Breast epithelium (tissue), 4 donors: ENCODE results near the gene KLC3. TPM values are rescaled to one million over a fixed set of nuclear protein-coding genes. Genes with fewer than 3 reads are reported as not detected.

Experiments
- DNase-seq, 2 donors: peaks; one replicate each; pipeline ENCODE4 v3.0.0-alpha.2; 2019; ENCODE audit warnings: low spot score in 2 of 2
- H3K27ac ChIP-seq, 2 donors: fragments of 200-600 bp; sonication (generic) in 1 of 2; one replicate each; pipeline ENCODE4 v1.5.1; 2016 to 2019; ENCODE audit warnings: mild to moderate bottlenecking in 1 of 2
- H3K27me3 ChIP-seq, 2 donors: fragments of 200-600 bp; sonication (generic) in 1 of 2; one replicate each; pipeline versions ENCODE4 v1.5.1 to v1.6.0; 2017 to 2019; ENCODE audit warnings: control low read depth in 1 of 2, mild to moderate bottlenecking in 1 of 2
- H3K36me3 ChIP-seq: fragments of 200-600 bp; one replicate; pipeline ENCODE4 v1.5.1; 2019
- H3K4me1 ChIP-seq, 2 donors: fragments of 200-600 bp; sonication (generic); one replicate each; pipeline ENCODE4 v1.5.1; 2016 to 2019; ENCODE audit warnings: control low read depth in 1 of 2
- H3K4me3 ChIP-seq, 3 donors: fragments of 200-600 bp; sonication (generic); 1 replicate in 2 of 3; 2 replicates in 1 of 3; pipeline ENCODE4 v1.5.1; 2016 to 2019; ENCODE audit warnings: mild to moderate bottlenecking in 3 of 3, moderate library complexity in 2 of 3
- H3K9me3 ChIP-seq, 2 donors: fragments of 200-600 bp; sonication (generic) in 1 of 2; one replicate each; pipeline ENCODE4 v1.5.1; 2016 to 2019; ENCODE audit warnings: control low read depth in 1 of 2
- POLR2A ChIP-seq: fragments of 450-650 bp; IDR thresholded peaks from one replicate; pipeline ENCODE4 v1.6.1; 2016; ENCODE audit warnings: antibody characterized with exemption, mild to moderate bottlenecking, moderate library complexity
- POLR2AphosphoS5 ChIP-seq, 3 donors: sonication (generic); formaldehyde crosslinking; IDR thresholded peaks; one replicate each; pipeline ENCODE4 v1.6.1; 2017; ENCODE audit warnings: antibody characterized with exemption in 3 of 3
- intact Hi-C: fragments of 100-400 bp; cut with DNase I; formaldehyde crosslinking; loops from one replicate; pipeline ENCODE4 v1.15.1; 2023; ENCODE audit warnings: low total_unique reads
- total RNA-seq, 3 donors: library from RNA; depleted of rRNA; stranded (reverse); fragments of >200 nt; gene quantifications; one replicate each; pipeline ENCODE4 v1.1.0, GENCODE V29; 2016
- TF ChIP-seq, protein P1 (sequence below), 3 donors: fragments of 450-650 bp; IDR thresholded peaks; one replicate each; pipeline ENCODE4 v1.5.1; 2016 to 2017; ENCODE audit warnings: antibody characterized with exemption in 3 of 3, mild to moderate bottlenecking in 3 of 3, moderate library complexity in 3 of 3

KLC3 gene
- total RNA-seq, 3 donors from 2014 or later: 5.6 to 13.5 TPM; not detected in 1

DNA sequence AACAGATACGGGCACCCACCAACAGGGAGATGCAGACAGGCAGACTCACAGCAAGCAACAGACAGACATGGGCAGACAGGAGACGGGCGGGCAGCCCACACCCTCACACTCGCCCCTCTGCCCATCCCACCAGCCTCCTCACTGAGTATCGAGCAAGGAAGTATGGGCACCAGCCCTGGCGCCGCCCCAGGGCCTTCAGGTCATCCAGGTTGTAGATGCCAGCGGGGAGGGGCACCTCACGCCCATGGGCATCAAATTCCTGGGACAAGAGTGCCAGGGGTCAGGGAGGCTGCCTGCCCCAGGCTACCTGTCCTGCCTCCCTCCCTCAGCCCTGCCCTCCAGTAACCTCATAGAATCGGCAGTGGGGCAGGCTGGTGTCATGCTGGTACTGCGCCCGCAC is 24.1 kb downstream of the KLC3 start:
- Histone ChIP-seq H3K27me3 (no peaks in the 10 kb centered on the region), H3K4me3 (no peak overlapping the region), H3K27ac (no peak overlapping the region), H3K4me1 (no peaks in the 10 kb centered on the region), H3K36me3 (no peaks in the 10 kb centered on the region), H3K9me3 (no peaks in the 10 kb centered on the region)
- TF ChIP-seq, protein P1, sequence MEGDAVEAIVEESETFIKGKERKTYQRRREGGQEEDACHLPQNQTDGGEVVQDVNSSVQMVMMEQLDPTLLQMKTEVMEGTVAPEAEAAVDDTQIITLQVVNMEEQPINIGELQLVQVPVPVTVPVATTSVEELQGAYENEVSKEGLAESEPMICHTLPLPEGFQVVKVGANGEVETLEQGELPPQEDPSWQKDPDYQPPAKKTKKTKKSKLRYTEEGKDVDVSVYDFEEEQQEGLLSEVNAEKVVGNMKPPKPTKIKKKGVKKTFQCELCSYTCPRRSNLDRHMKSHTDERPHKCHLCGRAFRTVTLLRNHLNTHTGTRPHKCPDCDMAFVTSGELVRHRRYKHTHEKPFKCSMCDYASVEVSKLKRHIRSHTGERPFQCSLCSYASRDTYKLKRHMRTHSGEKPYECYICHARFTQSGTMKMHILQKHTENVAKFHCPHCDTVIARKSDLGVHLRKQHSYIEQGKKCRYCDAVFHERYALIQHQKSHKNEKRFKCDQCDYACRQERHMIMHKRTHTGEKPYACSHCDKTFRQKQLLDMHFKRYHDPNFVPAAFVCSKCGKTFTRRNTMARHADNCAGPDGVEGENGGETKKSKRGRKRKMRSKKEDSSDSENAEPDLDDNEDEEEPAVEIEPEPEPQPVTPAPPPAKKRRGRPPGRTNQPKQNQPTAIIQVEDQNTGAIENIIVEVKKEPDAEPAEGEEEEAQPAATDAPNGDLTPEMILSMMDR (IDR thresholded peaks at IDR 0.05): no peak
- TF ChIP-seq POLR2A (no peak), POLR2AphosphoS5 (IDR thresholded peaks at IDR 0.05) (no peak)
- no peak for DNase-seq
- intact Hi-C loops: no loop called here

DNA sequence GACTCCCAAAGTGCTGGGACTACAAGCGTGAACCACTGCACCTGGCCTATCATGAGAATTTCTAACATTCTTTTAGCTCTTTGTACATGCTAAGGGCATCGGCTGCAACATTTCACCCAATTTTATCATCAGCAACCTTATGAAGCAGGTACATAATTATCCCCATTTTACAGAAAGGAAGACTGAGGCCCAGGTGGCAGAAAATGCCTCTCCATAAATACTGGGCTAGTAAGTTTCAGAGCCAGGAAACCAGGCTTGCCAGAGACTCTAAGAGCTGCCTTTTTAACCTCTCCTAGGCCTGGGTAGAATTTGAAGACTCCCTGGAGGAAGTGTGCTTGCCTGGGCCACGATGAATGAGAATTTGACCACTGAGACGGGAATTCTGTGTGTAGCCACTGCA is 27.6 kb downstream of the KLC3 start:
- no peak for DNase-seq
- Histone ChIP-seq H3K27ac (no peak overlapping the region), H3K27me3 (no peaks in the 10 kb centered on the region), H3K9me3 (no peaks in the 10 kb centered on the region), H3K36me3 (no peaks in the 10 kb centered on the region), H3K4me3 (no peak overlapping the region), H3K4me1 (no peaks in the 10 kb centered on the region)
- TF ChIP-seq, protein P1 (IDR thresholded peaks at IDR 0.05): no peak
- TF ChIP-seq POLR2A: no peak
- no peak for TF ChIP-seq POLR2AphosphoS5 (IDR thresholded peaks at IDR 0.05)
- intact Hi-C loops: loop anchor here (2.0 kb wide), 1 partner anchor 57 kb away; no protein-coding TSS in a partner anchor

DNA sequence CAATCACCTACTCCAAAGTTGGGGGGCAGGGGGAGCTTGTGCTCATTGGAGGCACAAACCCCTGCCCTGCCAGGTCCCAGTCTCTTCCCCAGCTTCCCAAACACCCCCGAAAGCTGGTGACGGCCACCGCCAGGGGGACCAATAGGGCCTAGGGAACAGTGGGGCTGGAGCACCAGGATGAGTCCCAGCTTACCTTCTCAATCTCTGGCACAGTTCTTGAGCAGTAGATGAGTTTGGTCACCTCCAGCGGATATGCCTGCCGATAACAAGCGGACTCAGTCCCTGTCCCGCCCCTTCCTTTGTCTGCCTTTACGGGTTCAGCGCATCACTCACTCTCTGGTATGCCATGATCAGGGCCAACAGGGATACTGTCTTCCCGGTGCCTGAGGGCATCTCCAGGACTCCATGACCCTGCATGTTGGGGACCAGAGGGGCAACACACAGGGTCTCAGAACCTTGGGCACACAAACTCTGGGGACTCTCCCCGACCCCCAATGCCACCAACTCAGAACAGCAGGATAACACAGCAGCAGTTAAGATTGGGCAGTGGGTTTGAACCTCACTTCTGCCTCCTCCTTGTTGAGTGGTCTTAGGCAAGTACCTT is 28.3 kb downstream of the KLC3 start:
- Histone ChIP-seq H3K4me3 (no peak overlapping the region), H3K4me1 (no peaks in the 10 kb centered on the region), H3K27ac (no peak overlapping the region), H3K9me3 (no peaks in the 10 kb centered on the region), H3K36me3 (no peaks in the 10 kb centered on the region), H3K27me3 (no peaks in the 10 kb centered on the region)
- DNase-seq: no peak
- TF ChIP-seq POLR2AphosphoS5 (IDR thresholded peaks at IDR 0.05): no peak
- TF ChIP-seq, protein P1 (IDR thresholded peaks at IDR 0.05): no peak
- intact Hi-C loops: loop anchor here (2.0 kb wide), 1 partner anchor 58 kb away; no protein-coding TSS in a partner anchor

DNA sequence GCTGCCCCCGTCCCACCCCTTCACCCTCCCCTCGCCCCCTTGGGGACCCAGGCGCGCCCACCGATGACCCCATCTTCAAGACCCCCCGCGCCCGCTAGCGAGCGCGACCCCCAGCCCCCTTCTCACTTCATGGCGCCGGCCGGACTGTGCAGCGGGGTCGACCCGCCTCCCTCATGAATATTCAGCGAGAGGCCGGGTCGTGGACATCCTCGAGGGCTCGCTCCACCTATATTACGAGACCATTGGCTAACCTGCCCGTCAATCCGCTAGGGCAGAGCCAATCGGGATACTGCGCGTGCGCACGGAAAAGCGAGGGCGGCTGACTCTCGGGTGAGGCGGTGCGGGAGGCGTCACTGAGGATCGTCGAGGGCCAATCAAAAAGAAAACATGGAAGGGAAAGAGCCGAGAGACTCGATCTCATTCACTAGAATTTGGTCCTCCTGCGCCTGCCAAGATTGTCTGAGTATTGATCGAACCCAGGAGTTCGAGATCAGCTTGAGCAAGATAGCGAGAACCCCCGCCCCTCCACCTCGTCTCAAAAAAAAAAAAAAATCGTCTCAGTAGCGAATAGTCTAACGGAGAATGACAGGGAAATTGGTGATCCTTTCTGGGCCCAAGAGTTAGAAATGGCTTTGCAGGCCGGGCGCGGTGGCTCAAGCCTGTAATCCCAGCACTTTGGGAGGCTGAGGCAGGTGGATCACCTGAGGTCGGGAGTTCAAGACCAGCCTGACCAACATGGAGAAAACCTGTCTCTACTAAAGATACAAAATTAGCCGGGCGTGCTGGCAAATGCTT is 30.1 kb downstream of the KLC3 start, which contains the start of gene ERCC2:
Gene ERCC2, minus strand, starts transcription at position 164 of the 795 bp plus-strand sequence. Its CDS starts 33 bp downstream, at position 131.
- no peaks in the 10 kb centered on the region for H3K27me3 ChIP-seq
- TF ChIP-seq POLR2AphosphoS5 (IDR thresholded peaks at IDR 0.05) (peak in 2 of 3 donors; percentile 43 to 66), POLR2A (no peak)
- TF ChIP-seq, protein P1 (IDR thresholded peaks at IDR 0.05): no peak
- DNase-seq: peak; percentile 99 to 100
- no peaks in the 10 kb centered on the region for H3K9me3 ChIP-seq
- H3K36me3 ChIP-seq: no peaks in the 10 kb centered on the region
- H3K4me1 ChIP-seq: no peaks in the 10 kb centered on the region
- H3K27ac ChIP-seq: peak within 1 kb of the TSS in 1 of 2 donors; percentile 64
- H3K4me3 ChIP-seq: peak within 1 kb of the TSS; percentile 78 to 87 (median 84)
- intact Hi-C loops: no loop called here
